ENCODE measurements around the gene AKT1S1. TPM values are rescaled to one million over a fixed set of nuclear protein-coding genes. Genes with fewer than 3 reads are reported as not detected.

The AKT1S1 gene
- total RNA-seq, 3 donors from 2014 or later (not counting 1 experiment from before 2014, with no cell fraction given), result 12.8 to 17.8 (median 16.1) TPM

DNA sequence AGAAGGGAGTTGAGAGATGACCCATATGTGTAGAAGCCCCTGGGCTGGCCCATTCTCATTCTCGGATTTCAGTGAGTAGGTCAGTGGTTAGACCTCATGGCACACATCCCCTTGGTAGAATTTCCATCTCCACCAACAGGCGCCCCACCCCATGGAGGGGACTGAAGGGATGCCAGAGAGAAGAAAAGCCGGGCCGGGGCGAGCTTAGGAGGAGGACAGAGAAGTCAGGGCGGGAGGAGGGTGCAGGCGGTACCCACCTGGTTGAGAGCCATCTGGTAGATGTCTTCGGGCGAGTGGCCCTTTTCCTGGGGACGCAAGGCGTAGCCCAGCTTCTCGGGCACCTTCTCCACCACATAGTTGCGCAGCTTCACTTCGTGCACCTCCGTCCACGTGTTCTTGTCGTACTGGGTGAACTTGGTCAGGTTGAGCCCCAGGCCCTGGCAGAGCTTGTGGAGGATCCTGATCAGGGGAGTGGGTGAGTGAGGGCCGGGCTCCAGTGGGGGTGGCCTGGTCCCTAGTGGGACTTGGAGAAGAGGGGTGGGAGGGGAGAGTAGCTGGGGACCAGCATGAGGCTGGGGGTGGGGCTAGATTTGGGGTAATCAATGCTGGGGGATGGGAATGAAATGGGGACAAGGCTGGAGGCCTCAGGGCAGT is 17.0 kb upstream of the AKT1S1 start:
- Mint-ChIP-seq H3K4me1 (peaks cover 19 to 29% of the 10 kb centered on the region in 2 donors), H3K36me3 (no peaks in the 10 kb centered on the region), H3K27me3 (ENCODE audit: low read depth in 2 of 2) (no peaks in the 10 kb centered on the region), H3K9me3 (no peaks in the 10 kb centered on the region), H3K27ac (peak overlapping the region in 1 of 2 donors; percentile 97), H3K4me3 (no peak overlapping the region)
- DNase-seq (no peak), ATAC-seq (no peak)
- 87% methylated on average over 18 of the region's 18 CpGs for WGBS (ENCODE audit: insufficient coverage)
- Histone ChIP-seq H3K4me1 (ENCODE audit: control insufficient read depth, insufficient read depth, low read length) (peaks cover 55% of the 10 kb centered on the region), H3K27me3 (ENCODE audit: control insufficient read depth, insufficient read depth, low read length) (no peaks in the 10 kb centered on the region), H3K36me3 (ENCODE audit: control insufficient read depth, insufficient read depth, low read length) (no peaks in the 10 kb centered on the region), H3K27ac (ENCODE audit: low read length) (no peak overlapping the region), H3K4me3 (ENCODE audit: low read length) (no peak overlapping the region), H3K9me3 (ENCODE audit: control insufficient read depth, insufficient read depth, low read length) (no peaks in the 10 kb centered on the region)
- TF ChIP-seq, protein P1, sequence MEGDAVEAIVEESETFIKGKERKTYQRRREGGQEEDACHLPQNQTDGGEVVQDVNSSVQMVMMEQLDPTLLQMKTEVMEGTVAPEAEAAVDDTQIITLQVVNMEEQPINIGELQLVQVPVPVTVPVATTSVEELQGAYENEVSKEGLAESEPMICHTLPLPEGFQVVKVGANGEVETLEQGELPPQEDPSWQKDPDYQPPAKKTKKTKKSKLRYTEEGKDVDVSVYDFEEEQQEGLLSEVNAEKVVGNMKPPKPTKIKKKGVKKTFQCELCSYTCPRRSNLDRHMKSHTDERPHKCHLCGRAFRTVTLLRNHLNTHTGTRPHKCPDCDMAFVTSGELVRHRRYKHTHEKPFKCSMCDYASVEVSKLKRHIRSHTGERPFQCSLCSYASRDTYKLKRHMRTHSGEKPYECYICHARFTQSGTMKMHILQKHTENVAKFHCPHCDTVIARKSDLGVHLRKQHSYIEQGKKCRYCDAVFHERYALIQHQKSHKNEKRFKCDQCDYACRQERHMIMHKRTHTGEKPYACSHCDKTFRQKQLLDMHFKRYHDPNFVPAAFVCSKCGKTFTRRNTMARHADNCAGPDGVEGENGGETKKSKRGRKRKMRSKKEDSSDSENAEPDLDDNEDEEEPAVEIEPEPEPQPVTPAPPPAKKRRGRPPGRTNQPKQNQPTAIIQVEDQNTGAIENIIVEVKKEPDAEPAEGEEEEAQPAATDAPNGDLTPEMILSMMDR (IDR thresholded peaks at IDR 0.05), result no peak
- intact Hi-C loops (cut with micrococcal nuclease), result no loop called here

DNA sequence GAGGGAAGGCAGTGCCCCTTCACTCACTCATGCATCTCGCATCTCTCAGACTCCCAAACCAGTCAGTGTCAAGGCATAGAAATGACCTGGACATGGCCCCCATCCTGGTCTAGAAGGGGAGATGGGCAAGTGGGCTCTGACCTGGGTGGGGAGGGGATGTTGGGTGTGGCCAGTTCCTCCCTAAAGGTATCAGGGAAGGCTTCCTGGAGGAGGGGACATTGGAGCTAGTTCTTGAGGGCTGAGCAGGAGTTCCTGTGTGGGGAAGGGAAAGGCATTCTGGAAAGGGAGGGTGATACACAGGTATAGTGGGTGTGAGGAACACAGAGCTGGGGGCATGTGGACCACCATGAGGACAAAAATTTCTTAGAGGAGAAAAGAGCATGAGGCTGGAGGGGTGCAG is 15.6 kb upstream of the AKT1S1 start:
- peaks cover 16 to 26% of the 10 kb centered on the region in 2 donors for H3K4me1 Mint-ChIP-seq
- no peak for ATAC-seq
- H3K9me3 Mint-ChIP-seq, result no peaks in the 10 kb centered on the region
- TF ChIP-seq, protein P1 (IDR thresholded peaks at IDR 0.05), result no peak
- Histone ChIP-seq H3K36me3 (ENCODE audit: control insufficient read depth, insufficient read depth, low read length) (no peaks in the 10 kb centered on the region), H3K4me1 (ENCODE audit: control insufficient read depth, insufficient read depth, low read length) (peaks cover 45% of the 10 kb centered on the region), H3K4me3 (ENCODE audit: low read length) (no peak overlapping the region), H3K9me3 (ENCODE audit: control insufficient read depth, insufficient read depth, low read length) (no peaks in the 10 kb centered on the region), H3K27ac (ENCODE audit: low read length) (no peak overlapping the region), H3K27me3 (ENCODE audit: control insufficient read depth, insufficient read depth, low read length) (no peaks in the 10 kb centered on the region)
- no peak for DNase-seq
- no peaks in the 10 kb centered on the region for H3K27me3 Mint-ChIP-seq (ENCODE audit: low read depth in 2 of 2)
- WGBS (ENCODE audit: insufficient coverage), result no CpG with 5 or more reads among the region's 1 CpG
- no peaks in the 10 kb centered on the region for H3K36me3 Mint-ChIP-seq
- H3K4me3 Mint-ChIP-seq, result peak overlapping the region; percentile 47
- H3K27ac Mint-ChIP-seq, result peak overlapping the region in 1 of 2 donors; percentile 97
- intact Hi-C loops (cut with micrococcal nuclease), result no loop called here

DNA sequence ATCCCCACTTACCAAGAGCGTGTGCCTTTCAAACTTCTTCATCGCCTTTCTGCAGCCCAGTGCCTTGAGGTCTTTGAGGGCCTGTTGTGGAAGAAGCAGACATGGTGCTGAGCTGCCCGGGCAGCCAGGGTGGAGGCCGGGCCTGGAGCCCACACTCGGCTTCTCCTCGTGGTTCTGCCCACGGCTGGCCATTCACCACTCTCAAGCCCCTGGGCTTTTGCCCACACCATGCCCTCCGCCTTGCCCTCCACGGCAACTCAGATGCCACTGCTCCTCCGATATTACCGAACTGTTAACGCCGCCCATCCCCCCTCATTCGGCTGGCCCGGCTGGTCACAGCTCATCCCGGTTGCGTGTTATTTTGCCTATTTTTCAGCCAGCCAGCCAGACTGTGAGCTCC is 14.2 kb upstream of the AKT1S1 start:
- no peak for ATAC-seq
- Mint-ChIP-seq H3K9me3 (no peaks in the 10 kb centered on the region), H3K4me3 (peak overlapping the region; percentile 6), H3K4me1 (peaks cover 3 to 12% of the 10 kb centered on the region in 2 donors), H3K36me3 (no peaks in the 10 kb centered on the region), H3K27me3 (ENCODE audit: low read depth in 2 of 2) (no peaks in the 10 kb centered on the region), H3K27ac (peak overlapping the region in 1 of 2 donors; percentile 51)
- Histone ChIP-seq H3K27ac (ENCODE audit: low read length) (no peak overlapping the region), H3K27me3 (ENCODE audit: control insufficient read depth, insufficient read depth, low read length) (no peaks in the 10 kb centered on the region), H3K9me3 (ENCODE audit: control insufficient read depth, insufficient read depth, low read length) (no peaks in the 10 kb centered on the region), H3K4me1 (ENCODE audit: control insufficient read depth, insufficient read depth, low read length) (peaks cover 32% of the 10 kb centered on the region), H3K36me3 (ENCODE audit: control insufficient read depth, insufficient read depth, low read length) (no peaks in the 10 kb centered on the region), H3K4me3 (ENCODE audit: low read length) (no peak overlapping the region)
- no peak for DNase-seq
- intact Hi-C loops (cut with micrococcal nuclease), result no loop called here
- whole genome bisulfite sequencing (ENCODE audit: insufficient coverage), result 94% methylated on average over 17 of the region's 17 CpGs
- TF ChIP-seq, protein P1 (IDR thresholded peaks at IDR 0.05), result no peak

All from natural killer cell (primary cell).